ENCODE results near the gene MDM4.

MDM4 gene, protein sequence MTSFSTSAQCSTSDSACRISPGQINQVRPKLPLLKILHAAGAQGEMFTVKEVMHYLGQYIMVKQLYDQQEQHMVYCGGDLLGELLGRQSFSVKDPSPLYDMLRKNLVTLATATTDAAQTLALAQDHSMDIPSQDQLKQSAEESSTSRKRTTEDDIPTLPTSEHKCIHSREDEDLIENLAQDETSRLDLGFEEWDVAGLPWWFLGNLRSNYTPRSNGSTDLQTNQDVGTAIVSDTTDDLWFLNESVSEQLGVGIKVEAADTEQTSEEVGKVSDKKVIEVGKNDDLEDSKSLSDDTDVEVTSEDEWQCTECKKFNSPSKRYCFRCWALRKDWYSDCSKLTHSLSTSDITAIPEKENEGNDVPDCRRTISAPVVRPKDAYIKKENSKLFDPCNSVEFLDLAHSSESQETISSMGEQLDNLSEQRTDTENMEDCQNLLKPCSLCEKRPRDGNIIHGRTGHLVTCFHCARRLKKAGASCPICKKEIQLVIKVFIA

GRCh38 chr1:204516180-204516879 is at the start of gene MDM4:
MDM4 (plus strand) TSS chr1:204516406; CDS start chr1:204525519, 9,113 bp downstream.
- Mint-ChIP-seq H3K9me3 (no peaks in the 10 kb centered on the region), H3K27ac (no peak within 1 kb of the TSS), H3K27me3 (no peaks in the 10 kb centered on the region), H3K4me1 (peaks cover 60% of the 10 kb centered on the region), H3K4me3 (no peak within 1 kb of the TSS)
- peak; percentile 94 for ATAC-seq
- DNase-seq: peak; percentile 95 to 96

DNA sequence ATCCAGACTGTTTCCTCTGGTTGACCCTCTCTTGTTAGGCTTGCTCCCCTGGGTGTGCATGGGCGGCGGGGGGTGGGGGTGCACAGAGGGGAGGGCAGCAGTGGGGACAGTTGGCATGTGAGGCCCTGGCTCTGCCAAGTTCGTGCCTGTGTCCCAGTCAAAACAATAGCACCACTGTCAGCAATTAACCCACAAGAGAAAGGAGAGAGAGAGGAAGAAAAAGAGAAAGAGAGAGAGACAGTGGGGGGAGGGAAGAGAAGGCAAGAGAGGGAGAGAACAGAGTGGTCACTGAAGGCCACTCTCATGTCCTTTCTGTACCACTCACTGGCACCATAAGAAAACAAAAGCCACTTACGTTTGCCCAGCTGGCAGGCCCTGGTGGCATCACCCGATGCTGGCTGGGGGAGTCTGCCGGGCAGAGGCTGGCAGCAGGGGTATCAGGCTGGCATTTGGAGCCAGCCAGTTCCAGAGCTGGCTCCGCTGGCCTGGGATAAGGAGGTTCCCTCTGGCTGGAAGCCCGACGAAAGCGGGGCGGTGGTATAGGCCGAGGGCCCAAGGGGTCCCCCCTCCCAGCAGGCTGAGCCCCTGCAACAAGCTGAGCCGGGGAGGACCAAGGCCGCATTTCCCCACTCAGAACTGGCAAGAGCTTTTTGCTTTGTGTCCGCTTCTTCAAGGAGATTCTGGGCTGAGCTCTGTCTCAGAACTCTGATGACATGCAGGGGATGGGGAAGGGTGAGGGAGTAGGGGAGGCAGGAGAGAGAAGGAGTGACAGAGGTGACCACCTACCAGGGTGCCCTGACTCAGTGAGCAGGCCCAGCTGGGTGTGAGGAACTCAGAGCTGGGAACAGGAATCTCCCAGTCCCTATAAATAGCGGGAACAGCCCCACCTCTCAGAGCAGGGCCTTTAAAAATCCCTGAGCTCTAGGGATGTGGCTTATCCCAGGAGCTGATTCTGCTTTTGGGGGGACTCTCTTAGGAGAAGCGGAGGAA is 49.5 kb upstream of the MDM4 start:
- Mint-ChIP-seq H3K27ac (peak overlapping the region in 1 of 2 donors; percentile 4), H3K27me3 (no peaks in the 10 kb centered on the region), H3K4me3 (no peak overlapping the region), H3K4me1 (peaks cover 46% of the 10 kb centered on the region), H3K9me3 (no peaks in the 10 kb centered on the region)
- no peak for DNase-seq
- ATAC-seq: no peak

DNA sequence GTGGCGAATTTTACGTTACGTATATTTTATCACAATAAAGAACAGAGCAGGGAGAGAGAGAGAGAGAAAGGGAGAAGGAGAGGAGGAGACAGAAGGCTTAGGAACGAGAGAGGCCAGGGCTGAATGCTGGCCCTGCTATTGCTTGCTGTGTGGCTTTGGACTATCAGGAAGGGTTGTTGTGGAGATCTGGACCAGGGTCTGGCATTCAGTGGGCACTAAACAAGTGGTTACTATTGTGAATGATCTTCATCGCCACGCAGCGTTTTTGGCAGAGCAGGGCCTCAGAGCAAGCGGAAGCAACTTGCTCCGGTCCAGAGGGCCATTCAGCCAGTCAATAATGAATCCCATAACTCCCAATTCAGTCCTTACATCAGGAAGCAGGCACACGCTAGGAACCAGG is 48.0 kb upstream of the MDM4 start:
- Mint-ChIP-seq H3K27me3 (no peaks in the 10 kb centered on the region), H3K27ac (no peak overlapping the region), H3K4me1 (peaks cover 31% of the 10 kb centered on the region), H3K9me3 (no peaks in the 10 kb centered on the region), H3K4me3 (no peak overlapping the region)
- no peak for ATAC-seq
- DNase-seq: no peak

DNA sequence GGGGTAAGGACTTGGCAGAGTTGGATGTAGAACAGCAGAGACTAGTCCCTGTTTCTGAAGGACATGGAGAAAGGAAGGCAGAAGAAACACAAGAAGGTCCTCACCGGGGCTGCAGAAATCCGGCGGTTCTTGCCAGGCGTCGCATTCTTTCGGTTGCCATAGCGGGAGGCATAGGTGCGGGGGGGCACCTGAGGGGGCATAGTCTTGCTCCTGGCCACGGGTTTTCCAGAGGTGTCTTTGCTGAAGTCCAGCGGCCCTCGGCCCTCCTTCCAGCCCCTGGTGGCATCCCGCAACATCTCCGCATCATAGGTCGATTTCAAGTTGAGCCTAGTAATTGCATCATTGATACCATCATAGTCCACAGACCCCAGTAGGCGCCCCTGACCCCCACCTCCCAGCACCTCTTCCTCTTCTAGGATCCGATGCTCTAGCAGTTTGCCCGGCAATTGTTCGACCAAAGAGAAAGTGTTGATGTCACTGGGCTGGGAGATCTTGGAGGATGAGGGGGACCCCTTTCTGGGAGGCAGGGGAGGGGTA is 47.4 kb upstream of the MDM4 start:
- H3K9me3 Mint-ChIP-seq: no peaks in the 10 kb centered on the region
- H3K4me3 Mint-ChIP-seq: no peak overlapping the region
- no peaks in the 10 kb centered on the region for H3K27me3 Mint-ChIP-seq
- DNase-seq (no peak), ATAC-seq (no peak)
- no peak overlapping the region for H3K27ac Mint-ChIP-seq
- H3K4me1 Mint-ChIP-seq: peaks cover 24% of the 10 kb centered on the region

DNA sequence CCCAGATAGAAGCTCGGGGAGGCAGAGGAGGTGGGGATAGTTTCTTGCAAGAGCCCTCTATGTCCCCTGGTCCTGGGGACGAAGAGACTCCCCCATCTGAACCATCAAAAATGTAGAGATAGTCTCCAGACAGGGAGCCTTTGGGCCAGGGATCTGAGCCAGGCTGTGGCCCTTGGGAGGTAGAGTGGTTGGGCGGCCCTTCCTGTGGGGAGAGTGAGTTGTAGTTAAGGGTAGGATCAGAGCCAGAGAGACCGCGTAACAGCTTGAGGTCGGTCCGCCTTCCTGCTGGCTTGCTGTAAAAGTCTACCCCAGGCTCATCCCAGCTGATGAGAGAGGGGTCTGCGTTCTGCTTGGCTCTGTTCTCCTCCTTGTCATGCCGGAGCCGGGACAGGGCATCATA is 46.9 kb upstream of the MDM4 start:
- DNase-seq: no peak
- Mint-ChIP-seq H3K27me3 (no peaks in the 10 kb centered on the region), H3K9me3 (no peaks in the 10 kb centered on the region), H3K4me1 (peaks cover 20% of the 10 kb centered on the region), H3K4me3 (no peak overlapping the region), H3K27ac (peak overlapping the region in 1 of 2 donors; percentile 36)
- ATAC-seq: no peak

DNA sequence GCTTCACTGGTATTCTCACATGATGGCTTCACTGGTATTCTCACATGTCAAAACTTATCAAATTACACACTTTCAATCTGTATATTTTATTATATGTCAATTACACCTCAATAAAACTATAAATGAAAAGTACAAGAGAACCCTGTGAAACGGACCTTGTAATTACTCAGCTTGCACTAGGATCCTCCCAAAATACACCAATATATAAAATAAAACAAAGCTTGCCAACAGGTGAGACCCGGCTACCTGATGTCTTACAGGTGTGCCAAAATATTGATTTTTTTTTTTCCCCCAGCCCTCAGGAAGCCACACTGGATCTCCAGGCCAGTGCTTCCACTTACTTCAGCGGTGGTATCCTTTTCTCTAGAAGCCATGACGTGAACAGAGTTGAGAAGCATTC is 44.5 kb upstream of the MDM4 start:
- DNase-seq (no peak), ATAC-seq (no peak)
- Mint-ChIP-seq H3K4me1 (peaks cover 8% of the 10 kb centered on the region), H3K27me3 (no peaks in the 10 kb centered on the region), H3K4me3 (no peak overlapping the region), H3K9me3 (no peaks in the 10 kb centered on the region), H3K27ac (peak overlapping the region in 1 of 2 donors; percentile 35)

- ATAC-seq: no peak
- H3K27ac Mint-ChIP-seq: no peak overlapping the region
These were observed 43.5 kb upstream of the MDM4 start for GRCh38 chr1:204472660-204473059.

DNA sequence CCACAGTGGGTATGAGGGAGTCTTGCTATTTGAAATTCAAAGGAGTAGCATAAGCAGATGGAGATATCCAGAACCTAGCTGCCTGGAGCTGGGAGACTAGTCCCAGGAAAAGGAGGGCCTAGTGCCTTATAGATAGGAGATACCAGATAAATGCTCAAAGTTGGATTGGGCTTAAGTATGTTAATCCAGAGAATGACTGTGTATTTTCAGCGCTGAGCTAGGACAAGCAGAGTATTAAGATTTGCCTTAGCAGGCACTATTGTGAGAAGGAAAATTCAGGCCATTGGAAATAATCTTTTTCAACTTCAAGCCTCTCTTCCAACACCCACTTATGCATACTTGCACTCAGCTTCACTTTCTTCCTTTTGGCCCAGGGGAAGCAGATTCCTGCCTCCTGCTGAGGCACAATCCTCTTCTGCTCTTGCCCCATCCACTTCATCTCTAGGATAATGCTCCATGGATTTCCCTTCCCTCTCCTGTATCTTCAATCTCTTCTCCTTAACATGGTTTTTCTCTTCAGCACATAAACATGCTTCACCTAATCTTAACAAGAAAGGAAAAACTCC is 42.7 kb upstream of the MDM4 start:
- Mint-ChIP-seq H3K9me3 (no peaks in the 10 kb centered on the region), H3K27me3 (no peaks in the 10 kb centered on the region), H3K4me1 (peaks cover 26% of the 10 kb centered on the region), H3K27ac (peak overlapping the region in 1 of 2 donors; percentile 11), H3K4me3 (no peak overlapping the region)
- DNase-seq (no peak), ATAC-seq (no peak)

More at GRCh38 chr1:204472660-204473059, 43.5 kb upstream of the MDM4 start:
- H3K27me3 Mint-ChIP-seq: no peaks in the 10 kb centered on the region
- H3K4me1 Mint-ChIP-seq: peaks cover 18% of the 10 kb centered on the region
- no peaks in the 10 kb centered on the region for H3K9me3 Mint-ChIP-seq
- DNase-seq: no peak
- no peak overlapping the region for H3K4me3 Mint-ChIP-seq

- H3K27me3 Mint-ChIP-seq: no peaks in the 10 kb centered on the region
- H3K4me1 Mint-ChIP-seq: peaks cover 50% of the 10 kb centered on the region
- DNase-seq: no peak
- H3K9me3 Mint-ChIP-seq: no peaks in the 10 kb centered on the region
- H3K27ac Mint-ChIP-seq: no peak overlapping the region
- ATAC-seq: no peak
- no peak overlapping the region for H3K4me3 Mint-ChIP-seq
These were observed 40.4 kb upstream of the MDM4 start for GRCh38 chr1:204475656-204476432.

DNA sequence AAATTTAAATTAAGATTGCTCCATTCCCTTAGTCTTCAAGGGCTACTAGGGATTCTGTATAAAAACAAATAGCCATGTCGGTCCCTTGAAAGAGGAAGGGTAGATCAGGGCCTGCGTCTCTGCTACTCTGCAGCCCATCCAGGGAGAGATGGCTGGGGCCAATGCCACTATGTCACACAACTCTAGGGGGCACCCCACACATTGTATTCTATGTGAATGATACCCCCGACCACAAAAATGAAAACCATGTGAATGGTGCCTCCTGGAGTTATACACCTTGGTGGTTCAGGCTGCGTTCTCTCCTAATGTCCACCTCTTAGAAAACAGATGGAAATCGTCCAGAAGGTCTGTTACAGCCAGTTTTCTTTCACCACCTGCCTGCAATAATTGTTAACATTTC is 39.6 kb upstream of the MDM4 start:
- H3K4me1 Mint-ChIP-seq: peaks cover 57% of the 10 kb centered on the region
- DNase-seq (no peak), ATAC-seq (no peak)
- no peaks in the 10 kb centered on the region for H3K9me3 Mint-ChIP-seq
- no peak overlapping the region for H3K4me3 Mint-ChIP-seq
- no peaks in the 10 kb centered on the region for H3K27me3 Mint-ChIP-seq
- H3K27ac Mint-ChIP-seq: no peak overlapping the region

DNA sequence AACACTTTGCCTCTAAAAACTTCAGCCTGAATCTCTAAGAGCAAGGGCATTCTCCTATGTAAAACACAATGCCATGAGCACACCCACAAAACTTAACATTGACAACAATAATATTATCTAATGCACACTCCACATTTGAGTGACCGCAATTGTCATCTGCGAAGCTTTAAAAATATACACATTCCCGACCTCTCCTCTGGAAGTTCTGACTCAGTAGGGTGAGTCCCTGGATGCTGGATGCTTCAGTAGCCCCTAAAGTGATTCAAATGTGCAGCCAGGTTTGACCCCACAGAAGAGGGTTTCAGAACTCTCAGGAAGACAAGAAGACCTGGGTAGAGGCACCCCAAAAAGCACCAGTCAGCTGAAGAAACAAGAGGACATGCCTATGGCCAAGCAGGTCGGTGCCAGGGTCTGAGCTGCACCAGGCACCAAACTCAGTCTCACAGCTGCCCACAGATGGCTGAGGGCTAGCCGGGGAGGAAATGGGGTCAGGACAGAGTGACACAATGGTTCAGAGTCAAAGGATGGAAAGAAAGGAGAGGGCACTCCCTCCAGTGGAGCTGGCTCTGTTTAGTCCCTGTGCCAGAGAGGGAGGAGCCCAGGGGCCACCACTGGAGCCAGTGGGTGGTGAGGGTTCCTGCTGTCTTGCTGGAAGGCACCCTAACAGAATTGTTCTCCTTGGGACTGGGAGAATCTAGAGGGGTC is 39.0 kb upstream of the MDM4 start:
- Mint-ChIP-seq H3K4me3 (no peak overlapping the region), H3K27ac (peak overlapping the region in 1 of 2 donors; percentile 77), H3K9me3 (no peaks in the 10 kb centered on the region), H3K4me1 (peaks cover 63% of the 10 kb centered on the region), H3K27me3 (no peaks in the 10 kb centered on the region)
- ATAC-seq (no peak), DNase-seq (no peak)

- ATAC-seq: no peak
- no peak overlapping the region for H3K4me3 Mint-ChIP-seq
- no peak for DNase-seq
- H3K27ac Mint-ChIP-seq: peak overlapping the region in 1 of 2 donors; percentile 50
- no peaks in the 10 kb centered on the region for H3K9me3 Mint-ChIP-seq
- H3K27me3 Mint-ChIP-seq: no peaks in the 10 kb centered on the region
- H3K4me1 Mint-ChIP-seq: peaks cover 72% of the 10 kb centered on the region
These were observed 37.9 kb upstream of the MDM4 start for GRCh38 chr1:204478172-204478899.

DNA sequence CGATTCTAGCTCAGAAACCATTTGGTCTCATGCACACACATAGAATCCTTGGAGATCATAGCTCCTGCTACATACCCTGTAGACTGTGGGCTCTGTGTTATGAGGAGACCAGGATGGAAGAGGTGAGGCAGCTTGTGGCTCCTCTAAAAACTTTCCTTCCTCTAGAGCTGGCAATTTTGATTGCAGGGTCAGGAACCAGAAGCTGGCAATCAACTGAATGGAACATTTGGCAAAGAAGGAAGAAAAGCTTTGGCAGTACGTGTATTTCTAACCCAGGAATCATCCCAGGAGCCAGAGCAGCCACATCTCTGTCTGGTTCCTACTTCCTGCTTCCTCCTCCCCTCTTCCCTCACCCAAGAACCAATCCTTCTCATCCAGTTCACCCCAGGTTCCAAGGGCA is 37.3 kb upstream of the MDM4 start:
- ATAC-seq: no peak
- DNase-seq: no peak
- Mint-ChIP-seq H3K27me3 (no peaks in the 10 kb centered on the region), H3K27ac (peak overlapping the region; percentile 66 to 84), H3K4me3 (no peak overlapping the region), H3K4me1 (peaks cover 78% of the 10 kb centered on the region), H3K9me3 (no peaks in the 10 kb centered on the region)

All from stimulated activated naive CD8-positive, alpha-beta T cell treated with anti-CD3 and anti-CD28 coated beads, Interleukin-15, amount 100 ng/mL, for 72 hours (primary cell).